ENCODE results near the gene ADAMTS7.

The ADAMTS7 gene

GRCh38 chr15:78717956-78718656, 93.2 kb downstream of the ADAMTS7 start:
- DNase-seq = peak; percentile 19

DNA sequence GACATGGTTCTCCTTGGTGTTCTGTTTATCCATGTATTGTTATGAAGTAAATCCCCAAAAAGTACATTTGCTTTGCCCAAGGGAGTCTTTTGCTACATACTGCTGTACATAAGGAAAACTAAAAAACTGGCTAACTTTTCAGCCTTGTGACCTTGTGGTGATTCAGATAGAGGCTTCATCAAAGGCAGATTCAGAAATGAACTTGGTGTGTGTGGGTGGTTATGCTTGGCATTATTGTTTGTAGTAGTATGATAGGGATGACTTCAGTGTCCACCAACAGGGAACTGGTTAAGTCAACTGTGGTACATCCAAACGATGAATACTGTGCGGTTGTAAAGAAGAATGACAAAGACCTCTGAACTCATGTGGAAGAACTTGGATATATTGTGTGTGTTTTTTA, 94.6 kb downstream of the ADAMTS7 start:
- peak; percentile 58 for DNase-seq

DNA sequence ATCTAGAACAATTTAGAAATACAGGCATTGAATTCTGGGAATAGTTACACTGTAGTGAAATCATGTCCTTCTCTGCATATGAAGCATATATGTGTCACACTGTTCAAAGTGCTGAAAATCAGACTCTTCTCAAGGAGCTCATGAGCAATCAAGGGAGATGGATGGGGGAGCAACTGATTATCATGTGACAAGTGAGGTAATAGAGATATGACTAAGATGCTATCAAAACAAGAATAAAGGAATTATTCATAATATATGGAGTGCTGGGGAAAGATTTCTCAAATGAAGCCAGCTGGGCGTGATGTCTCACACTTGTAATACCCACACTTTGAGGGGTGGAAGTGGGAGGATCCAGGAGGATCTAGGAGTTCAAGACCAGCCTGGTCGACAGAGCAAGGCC, 95.3 kb downstream of the ADAMTS7 start:
- DNase-seq = peak; percentile 81

DNA sequence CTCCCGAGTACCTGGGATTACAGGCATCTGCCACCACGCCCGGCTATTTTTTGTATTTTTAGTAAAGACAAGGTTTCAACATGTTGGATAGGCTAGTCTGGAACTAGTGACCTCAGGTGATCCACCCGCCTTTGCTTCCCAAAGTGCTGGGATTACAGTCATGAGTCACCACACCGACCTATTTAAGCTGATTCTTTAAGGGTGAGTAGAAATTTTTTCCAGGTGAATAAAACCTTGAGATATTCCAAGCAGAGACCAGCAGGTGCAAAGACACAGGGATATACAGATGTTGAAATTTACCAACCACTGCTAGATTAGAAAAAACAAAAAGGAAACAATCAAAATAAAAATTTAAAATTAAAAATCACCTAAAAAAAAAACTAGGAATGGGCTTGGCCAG, 95.8 kb downstream of the ADAMTS7 start:
- no peak for DNase-seq

DNA sequence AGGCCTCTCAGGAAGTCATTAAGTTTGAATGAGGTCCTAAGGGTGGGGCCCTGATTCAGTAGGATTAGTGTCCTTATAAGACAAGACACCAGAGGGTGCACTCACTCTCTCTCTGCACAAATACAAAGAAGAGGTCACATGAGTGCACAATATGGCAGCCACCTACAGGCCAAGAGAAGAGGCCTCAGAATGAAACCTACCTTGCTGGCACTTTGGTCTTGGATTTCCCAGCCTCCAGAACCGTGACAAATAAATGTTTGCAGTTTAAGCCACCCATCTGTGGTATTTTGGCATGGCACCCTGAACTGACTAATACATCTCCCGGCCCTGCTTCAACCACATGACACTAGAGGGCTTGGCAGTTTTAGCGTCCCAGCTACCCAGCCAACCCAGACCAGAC, 96.4 kb downstream of the ADAMTS7 start:
- peak; percentile 42 for DNase-seq

GRCh38 chr15:78712797-78713515, 98.3 kb downstream of the ADAMTS7 start:
- no peak for DNase-seq

DNA sequence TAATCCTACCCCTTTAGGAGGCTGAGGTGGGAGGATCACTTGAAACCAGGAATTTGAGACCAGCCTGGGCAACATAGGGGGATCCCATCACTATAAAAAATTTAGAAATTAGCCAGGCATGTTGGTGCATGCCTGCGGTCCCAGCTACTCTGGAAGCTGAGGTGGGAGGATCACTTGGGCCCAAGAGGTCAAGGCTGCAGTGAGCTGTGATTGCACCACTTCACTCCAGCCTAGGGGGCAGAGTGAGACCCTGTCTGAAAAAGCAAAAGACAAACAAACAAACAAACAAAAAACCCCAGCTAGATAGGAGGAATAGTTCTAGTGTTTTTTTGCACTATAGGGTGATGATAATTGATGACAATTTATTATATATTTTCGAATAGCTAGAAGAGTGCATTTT, 99.6 kb downstream of the ADAMTS7 start:
- no peak for DNase-seq

GRCh38 chr15:78709263-78709882, 101.9 kb downstream of the ADAMTS7 start:
- peak; percentile 39 for DNase-seq

All from inflammatory macrophage treated with lipopolysaccharide for 4 hours (primary cell).